ENCODE results near the gene VAMP8.
"Not testable (repeated sequence)": the region's sequence is repeated elsewhere in the genome, so short reads cannot be mapped to it uniquely, and the experiment has no call there.

The VAMP8 gene

DNA sequence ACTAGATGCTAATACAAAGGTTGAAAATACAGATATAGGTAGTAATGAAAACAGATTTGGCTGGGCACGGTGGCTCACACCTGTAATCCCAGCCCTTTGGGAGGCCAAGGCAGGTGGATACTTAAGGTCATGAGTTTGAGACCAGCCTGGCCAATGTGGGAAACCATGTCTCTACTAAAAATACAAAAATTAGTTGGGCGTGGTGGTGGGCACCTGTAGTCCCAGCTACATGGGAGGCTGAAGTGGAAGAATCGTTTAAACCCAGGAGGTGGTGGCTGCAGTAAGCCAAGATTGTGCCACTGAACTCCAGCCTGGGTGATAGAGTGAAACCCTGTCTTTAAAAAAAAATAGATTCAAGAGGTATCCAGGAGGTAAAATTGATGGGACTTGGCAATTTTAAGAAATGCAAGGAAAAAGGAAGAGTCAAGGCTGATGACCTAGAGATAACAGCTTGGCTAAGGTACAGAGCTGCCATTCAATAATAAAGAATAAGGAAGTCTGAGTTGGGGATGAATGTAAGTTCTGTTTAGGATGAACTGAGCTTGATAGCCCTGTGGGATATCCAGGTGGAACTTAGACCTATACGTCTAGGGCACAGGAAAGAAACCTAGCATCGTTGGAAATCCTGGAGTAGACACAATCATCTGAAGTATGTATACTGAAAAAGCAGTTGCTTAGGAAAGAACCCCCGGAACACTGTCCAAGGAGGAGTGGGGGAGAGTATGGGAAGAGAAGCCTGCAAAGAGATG, 29.4 kb upstream of the VAMP8 start:
- no peak for DNase-seq

GRCh38 chr2:85548608-85548900, 28.8 kb upstream of the VAMP8 start:
- no peak for DNase-seq

GRCh38 chr2:85549095-85549494, 28.3 kb upstream of the VAMP8 start:
- no peak for DNase-seq

- no peak for DNase-seq
These were observed 27.6 kb upstream of the VAMP8 start for GRCh38 chr2:85549826-85550225.

GRCh38 chr2:85550486-85550885, 26.9 kb upstream of the VAMP8 start:
- DNase-seq = no peak

GRCh38 chr2:85551698-85552678, 25.4 kb upstream of the VAMP8 start:
- peak; percentile 77 for DNase-seq

DNA sequence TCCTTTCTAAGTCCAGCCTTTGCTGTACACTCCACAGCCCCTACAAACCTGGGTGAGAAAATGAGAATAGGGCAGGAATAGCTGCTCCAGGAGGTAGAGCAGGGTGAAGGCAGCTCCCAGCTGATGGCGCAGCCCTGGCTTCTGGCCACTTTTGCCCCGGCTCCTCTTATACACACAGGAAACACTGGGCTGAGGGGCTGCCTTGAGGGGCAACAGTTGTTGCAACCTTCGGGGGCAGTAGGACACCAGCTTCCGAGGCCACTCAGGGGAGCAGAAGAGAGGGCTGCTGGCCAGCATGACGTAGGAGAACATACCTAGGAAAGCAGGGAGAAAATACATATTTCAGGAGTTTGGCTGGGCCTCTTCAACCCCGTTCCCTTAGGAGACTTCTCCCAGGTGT, 24.2 kb upstream of the VAMP8 start:
- no peak for DNase-seq

DNA sequence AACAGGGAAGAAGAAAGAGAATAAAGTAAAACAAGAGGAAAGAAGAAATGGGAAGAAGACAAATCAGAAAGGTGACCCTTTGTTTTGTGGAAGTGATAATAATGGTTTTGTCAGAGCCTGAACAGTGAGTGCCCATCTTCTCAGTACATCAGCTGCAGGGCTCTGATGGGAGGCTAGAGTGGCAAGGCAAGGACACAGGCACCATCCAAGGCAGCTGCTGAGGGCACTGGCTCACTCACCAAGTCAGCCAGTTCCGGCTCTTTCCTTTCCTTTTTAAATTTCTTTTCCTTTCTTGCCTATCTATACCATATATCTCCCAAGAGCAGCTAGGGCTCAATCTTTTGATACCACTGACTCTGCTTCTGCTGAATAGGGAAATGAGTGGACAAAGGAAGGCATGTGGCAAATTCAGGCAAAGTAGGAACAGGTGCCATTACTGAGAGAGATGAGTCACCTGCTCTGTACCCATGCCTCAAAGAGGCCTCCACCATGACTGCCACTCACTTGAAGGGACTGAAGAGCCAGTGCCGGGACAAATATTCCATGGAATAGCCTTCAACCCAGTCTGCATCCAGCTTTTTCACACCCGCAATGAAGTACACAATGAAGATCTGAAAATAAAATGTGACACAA, 22.3 kb upstream of the VAMP8 start:
- DNase-seq = no peak

DNA sequence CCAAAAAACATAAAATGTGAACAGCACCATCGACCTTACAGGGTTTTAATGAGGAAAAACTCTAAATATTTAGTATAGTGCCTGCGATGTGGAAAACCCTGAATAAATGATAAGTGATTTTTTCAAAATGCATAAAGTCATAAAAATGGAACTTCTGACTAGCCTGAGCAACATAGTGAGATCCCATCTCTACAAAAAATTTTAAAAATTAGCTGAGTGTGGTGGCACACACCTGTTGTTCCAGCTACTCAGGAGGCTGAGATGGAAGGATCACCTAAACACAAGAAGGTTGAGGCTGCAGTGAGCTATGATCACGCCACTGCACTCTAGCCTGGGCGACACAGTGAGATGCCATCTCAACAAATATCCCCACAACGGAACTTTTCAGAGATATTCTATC, 20.3 kb upstream of the VAMP8 start:
- no peak for DNase-seq

- no peak for DNase-seq
These were observed 19.2 kb upstream of the VAMP8 start for GRCh38 chr2:85558160-85558559.

DNA sequence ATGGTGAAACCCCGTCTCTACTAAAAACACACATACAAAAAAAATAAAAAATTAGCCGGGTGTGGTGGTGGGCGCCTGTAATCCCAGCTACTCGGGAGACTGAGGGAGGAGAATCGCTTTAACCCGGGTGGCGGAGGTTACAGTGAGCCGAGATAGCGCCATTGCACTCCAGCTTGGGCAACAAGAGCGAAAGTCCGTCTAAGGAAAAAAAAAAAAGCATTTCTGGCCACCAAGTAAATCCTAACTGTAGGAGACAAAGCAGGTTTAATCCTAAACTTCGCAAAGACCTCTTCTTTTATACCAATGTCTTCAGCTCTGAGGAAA, 17.0 kb upstream of the VAMP8 start:
- not testable (repeated sequence) for DNase-seq

DNA sequence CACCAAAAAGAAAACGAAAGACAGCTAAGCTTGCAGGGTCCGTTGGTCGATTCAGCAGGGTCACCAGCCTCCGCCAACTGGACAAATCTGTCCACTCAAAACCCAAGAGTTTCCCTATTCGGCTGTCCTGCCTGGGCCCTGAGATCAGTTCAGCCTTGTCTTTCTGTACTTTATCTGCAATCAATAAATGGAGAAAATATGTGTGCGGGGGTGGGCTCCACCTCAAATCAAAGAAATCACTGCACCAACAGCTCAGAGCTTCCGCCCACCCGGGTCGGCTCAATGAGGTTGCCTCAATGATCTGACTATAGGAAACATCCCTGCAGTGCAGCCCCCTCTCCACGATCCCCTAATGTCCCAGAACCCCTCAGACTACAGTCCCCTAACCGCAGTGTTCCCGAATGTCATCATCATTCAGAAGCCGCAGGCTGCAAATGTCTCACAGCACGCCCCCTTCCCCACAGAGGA, 16.5 kb upstream of the VAMP8 start:
- DNase-seq = no peak

DNA sequence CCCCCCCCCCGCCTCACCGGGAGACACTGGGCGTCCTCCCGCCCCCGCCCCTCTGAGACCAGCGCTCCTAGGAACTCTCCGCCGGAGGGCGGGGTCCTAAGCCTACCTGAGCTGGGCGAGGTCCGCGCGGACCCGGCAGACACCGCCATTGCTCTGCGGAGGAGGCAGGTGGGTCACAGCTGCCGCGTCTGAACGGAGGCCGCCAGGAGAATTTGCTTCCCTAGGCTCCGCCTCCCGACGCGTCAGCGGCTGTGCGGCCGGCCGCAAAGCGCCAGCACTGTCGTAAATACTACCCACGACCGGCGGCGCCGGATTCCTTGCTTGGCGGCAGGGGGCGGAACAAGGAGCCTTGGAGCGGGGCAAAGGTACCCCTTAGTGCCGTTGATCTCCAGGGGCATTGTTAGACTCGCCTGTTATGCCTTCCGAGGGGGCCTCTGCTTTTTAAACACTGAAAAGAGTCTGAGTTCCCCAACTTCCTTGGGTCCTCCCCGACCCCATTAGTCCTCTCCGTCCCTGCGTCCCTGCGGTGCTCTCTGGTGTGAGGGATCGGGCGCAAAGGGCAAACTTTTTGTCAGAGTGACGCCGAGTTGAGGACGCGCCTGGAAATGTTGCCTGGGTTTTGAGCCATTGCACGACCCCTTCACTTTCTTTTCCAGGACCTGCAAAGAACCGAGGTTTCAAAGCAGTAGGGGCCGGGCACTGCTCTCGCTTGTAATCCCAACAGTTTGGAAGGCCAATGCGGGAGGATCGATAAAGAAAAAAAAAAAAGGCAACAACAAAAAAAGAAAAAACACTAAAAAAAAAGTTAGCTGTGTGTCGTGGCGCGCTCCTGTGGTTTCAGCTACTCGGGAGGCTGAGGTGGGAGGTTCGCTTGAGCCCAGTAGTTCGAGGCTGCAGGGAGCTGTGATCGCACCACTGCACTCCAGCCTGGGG, 15.8 kb upstream of the VAMP8 start, which contains the start of gene GGCX:
GGCX (minus strand) TSS at position 214 of the 933 bp plus-strand sequence; CDS start at position 149, 65 bp downstream.
- peak; percentile 88 for DNase-seq

GRCh38 chr2:85564144-85564563, 13.2 kb upstream of the VAMP8 start:
- no peak for DNase-seq

DNA sequence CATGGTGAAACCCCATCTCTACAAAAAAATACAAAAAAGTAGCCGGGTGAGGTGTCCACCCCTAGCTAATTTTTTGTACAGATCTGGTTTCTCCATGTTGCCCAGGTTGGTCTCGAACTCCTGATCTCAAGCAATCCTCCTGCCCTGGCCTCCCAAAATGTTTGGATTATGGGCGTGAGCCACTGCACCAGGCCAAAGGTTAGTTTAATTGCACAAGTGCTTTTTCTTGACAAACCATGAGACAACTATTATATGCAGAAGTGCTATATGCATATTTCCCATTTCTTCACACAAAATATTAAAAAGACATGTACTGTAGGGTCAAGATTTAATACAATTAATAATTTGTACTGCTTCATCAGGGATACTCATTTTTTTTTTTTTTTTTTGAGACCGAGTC, 11.1 kb upstream of the VAMP8 start:
- DNase-seq = no peak

DNA sequence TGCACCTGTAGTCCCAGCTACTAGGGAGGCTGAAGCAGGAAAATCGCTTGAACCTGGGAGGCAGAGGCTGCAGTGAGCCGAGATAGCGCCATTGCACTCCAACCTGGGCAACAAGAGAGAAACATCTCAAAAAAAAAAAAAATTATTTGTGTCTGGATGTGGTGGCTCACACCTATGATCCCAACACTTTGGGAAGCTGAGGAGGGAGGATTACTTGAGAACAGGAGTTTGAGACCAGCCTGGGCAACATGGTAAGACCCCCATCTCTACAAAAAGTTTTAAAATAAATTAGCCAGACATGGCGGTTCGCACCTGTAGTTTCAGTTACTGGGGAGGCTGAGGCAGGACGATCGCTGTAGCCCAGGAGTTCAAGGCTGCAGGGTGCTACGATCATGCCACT, 1.6 kb upstream of the VAMP8 start:
- DNase-seq = no peak

DNA sequence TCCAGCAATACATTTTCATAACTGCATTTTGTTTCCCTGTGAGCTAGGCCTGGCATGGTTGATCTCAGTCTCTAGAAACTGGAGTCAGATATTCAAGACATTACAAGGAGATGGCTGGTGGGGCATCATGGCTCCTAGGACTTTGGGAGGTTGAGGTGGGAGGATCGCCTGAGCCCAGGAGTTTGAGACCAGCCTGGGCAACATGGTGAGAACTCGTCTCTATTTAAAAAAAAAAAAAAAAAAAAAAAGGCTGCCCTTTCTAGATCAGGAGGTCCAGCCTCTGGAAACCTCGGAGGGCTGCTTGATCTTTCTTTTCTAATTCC, 362 bp upstream of the VAMP8 start:
- DNase-seq = no peak

GRCh38 chr2:85578243-85579180, 1.1 kb downstream of the VAMP8 start:
- DNase-seq = no peak

- no peak for DNase-seq
These were observed 2.0 kb downstream of the VAMP8 start for GRCh38 chr2:85579266-85579935.

DNA sequence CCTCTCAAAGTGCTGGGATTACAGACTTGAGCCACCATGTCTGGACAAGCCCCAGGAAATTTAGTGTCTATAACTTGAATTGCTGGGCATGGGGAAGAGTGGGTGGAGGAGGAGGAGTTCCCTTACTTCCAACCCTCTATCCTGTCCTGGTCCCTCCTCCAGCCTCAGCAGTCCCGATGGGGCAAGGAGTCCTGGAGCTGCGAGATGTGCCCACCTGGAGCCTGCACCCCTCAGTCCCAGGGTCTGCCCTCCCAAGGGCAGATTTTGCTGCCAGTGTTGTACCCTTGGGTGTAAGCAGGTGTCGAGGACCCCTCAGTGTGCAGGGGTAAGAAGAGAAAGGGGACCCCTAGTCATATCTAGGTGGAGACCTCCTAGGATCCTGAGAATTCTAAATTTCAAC, 2.8 kb downstream of the VAMP8 start:
- no peak for DNase-seq

DNA sequence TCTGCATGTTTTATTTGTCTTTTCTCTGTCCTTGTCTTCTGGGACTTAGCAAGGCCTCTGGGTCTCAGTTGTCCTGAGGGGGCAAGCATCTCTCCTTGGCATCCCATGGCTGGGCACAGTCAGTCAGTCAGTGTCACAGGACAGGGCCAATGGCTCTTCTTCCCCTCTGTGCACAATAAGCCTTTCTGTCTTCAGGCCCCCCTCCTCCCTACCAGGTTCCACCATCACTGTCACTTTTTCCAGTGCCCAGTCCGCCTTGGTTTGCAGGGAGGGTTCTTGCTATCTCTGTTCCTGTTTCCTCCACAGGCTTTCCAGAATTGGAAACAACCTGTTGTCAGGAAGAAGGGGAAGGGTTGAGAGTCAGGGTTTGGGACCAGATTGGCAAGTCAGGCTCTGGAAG, 5.1 kb downstream of the VAMP8 start:
- DNase-seq = no peak
